ENCODE results near the gene USP48.
"Not testable (repeated sequence)": the region's sequence is repeated elsewhere in the genome, so short reads cannot be mapped to it uniquely, and the experiment has no call there.

USP48 gene

DNA sequence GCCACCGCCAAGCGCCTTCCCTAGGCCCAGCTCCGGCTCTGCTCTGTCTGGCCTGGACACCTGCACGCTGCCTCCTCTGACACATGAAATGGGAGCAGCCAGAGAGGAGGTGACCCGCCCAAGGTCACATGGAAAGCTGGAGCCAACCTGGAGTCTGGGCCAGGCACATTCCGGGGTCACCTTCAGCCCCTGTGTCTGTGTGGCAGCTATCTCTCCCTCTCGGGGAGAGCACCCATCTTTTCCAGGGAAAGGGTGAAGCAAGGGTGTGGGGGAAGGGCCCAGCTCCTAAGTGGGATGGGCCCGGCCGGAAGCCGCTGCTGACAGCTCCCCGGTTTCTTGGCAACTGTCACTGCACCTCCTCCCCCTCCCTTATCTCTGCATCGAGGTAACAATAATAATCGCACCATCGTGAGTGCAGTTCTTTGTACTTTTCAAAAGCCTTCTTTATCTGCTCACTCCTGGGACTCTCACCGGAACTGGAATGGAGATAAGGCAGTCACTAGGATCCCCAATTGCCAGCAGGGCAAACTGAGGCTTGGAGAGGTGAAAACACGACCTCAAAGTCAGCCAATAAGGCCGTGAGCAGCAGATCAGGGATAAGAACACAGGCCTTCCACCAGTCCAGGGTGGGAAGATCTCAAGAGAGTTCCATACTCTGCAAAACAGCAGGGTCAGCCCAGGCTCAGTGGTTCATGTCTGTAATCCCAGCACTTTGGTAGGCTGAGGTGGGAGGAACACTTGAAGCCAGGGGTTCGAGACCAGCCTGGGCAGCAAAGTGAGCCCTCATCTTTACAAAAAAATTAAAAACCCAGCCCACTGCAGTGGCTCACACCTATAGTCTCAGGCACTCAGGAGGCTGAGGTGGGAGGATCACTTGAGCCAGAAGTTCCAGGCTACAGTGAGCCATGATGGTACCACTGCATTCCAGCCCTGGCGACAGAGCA, 150.7 kb downstream of the USP48 start:
- H3K9me3 Mint-ChIP-seq = no peaks in the 10 kb centered on the region
- H3K27me3 Mint-ChIP-seq = peaks cover 31 to 63% of the 10 kb centered on the region in 2 donors
- H3K36me3 Mint-ChIP-seq = no peaks in the 10 kb centered on the region
- no peak for ATAC-seq (replicated peaks)
- DNase-seq = no peak
- H3K27ac Mint-ChIP-seq = no peak overlapping the region
- H3K4me3 Mint-ChIP-seq = no peak overlapping the region
- no peaks in the 10 kb centered on the region for H3K4me1 Mint-ChIP-seq

DNA sequence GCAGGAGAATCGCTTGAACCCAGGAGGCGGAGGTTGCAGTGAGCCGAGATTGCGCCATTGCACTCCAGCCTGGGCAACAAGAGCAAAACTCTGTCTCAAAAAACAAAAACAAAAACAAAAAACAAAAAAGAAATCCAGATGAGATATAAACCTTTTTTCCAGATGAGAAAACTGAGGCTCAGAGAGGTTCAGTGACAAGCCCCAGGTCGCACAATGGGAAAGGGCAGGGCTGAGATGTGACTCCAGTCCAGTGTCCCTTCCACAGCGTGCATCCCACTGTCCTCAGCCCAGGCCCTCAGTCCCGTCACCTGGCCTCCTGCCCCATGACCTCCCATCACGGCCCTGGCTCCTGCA, 151.4 kb downstream of the USP48 start:
- not testable (repeated sequence) for H3K4me1 Mint-ChIP-seq; ATAC-seq (replicated peaks)
- H3K27me3 Mint-ChIP-seq = peaks cover 33 to 63% of the 10 kb centered on the region in 2 donors

DNA sequence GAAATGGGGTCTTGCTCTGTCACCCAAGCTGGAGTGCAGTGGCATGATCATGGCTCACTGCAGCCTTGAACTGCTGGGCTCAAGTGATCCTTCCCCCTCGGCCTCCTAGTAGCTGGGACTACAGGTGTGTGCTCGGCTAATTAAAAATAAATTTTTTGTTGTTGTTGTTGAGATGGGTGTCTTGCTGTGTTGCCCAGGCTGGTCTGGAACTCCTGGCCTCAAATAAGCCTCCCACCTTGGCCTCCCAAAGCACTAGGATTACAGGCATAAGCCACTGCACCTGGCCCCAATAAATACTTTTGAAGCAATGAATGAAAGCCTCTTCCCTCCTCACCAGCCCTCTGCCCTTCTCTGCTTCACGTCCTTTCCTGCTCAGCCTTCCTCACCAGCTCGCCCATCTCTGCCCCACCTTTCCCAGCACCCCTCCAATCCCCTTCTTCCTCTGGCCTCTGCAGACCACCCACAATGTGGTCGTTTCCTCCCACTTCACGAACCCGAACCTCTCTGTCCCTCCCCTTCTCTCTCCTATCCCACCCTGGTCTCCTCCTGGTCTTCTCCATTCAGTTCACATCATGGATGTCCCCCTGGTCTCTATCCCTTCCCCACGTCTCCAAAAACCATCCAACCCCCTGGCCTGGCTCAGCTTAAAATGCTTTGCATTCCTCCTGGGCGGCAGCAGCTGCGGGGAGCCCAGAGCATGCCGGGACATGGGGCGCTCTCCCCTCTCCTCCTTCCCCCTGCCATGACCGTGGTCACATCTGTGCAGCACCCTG, 152.2 kb downstream of the USP48 start:
- Mint-ChIP-seq H3K27me3 (peaks cover 29 to 61% of the 10 kb centered on the region in 2 donors), H3K9me3 (no peaks in the 10 kb centered on the region), H3K27ac (no peak overlapping the region), H3K4me1 (no peaks in the 10 kb centered on the region), H3K4me3 (no peak overlapping the region), H3K36me3 (no peaks in the 10 kb centered on the region)
- ATAC-seq (replicated peaks) (no peak), DNase-seq (no peak)

More for the DNA sequence above, 151.4 kb downstream of the USP48 start:
- H3K27ac Mint-ChIP-seq, H3K4me3 Mint-ChIP-seq, DNase-seq, H3K36me3 Mint-ChIP-seq, H3K9me3 Mint-ChIP-seq: not testable (repeated sequence)

DNA sequence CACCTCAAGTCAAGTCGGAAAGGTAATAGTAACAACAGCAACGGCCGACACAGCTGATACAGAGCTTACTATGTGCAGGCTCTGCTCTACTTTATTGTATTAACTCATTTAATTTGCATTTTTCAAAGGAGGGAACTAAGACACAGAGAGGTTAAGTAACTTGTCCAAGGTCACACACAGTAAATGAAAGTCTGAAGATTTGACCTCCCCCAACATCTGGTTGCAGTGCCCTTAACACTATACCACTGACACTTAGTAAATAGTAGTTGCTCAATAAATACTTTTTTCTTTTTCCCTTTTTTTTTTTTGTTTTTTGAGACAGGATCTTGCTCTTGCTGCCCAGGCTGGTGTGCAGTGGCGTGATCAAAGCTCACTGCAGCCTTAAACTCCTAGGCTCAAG, 153.0 kb downstream of the USP48 start:
- H3K27ac Mint-ChIP-seq = no peak overlapping the region
- no peak for ATAC-seq (replicated peaks)
- H3K9me3 Mint-ChIP-seq = no peaks in the 10 kb centered on the region

DNA sequence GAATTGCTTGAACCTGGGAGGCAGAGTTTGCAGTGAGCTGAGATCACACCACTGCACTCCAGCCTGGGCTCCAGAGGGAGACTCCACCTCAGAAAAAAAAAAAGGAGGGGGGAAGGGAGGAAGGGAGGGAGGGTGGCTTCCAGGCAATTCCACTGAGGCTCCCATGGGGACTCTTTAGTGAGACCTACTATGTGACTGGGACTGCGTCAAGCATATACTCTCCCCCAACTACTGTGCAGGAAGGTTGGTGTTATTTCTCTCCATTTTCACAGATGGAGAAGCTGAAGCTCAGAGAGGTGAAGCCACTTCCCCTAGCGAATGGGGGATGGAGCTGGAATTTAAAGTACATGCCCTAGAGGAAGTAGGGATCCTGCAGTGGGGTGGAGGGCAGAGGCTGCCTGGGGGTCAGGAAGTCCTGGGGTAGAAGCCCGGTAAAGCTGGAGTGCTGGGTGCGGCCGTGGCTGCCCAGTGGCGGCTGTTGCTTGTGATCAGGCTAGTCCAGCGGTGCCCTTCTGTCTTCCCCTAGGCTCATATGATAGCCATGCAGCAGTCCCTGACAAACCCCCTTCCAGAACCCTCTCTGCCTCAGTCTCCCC, 154.1 kb downstream of the USP48 start:
- DNase-seq (no peak), ATAC-seq (replicated peaks) (no peak)
- Mint-ChIP-seq H3K4me1 (no peaks in the 10 kb centered on the region), H3K27me3 (peaks cover 17 to 56% of the 10 kb centered on the region in 2 donors), H3K27ac (no peak overlapping the region), H3K9me3 (no peaks in the 10 kb centered on the region), H3K4me3 (no peak overlapping the region), H3K36me3 (no peaks in the 10 kb centered on the region)

More for the DNA sequence above, 153.0 kb downstream of the USP48 start:
- Mint-ChIP-seq H3K4me1 (no peaks in the 10 kb centered on the region), H3K27me3 (peaks cover 22 to 56% of the 10 kb centered on the region in 2 donors), H3K4me3 (no peak overlapping the region), H3K36me3 (no peaks in the 10 kb centered on the region)
- DNase-seq = no peak
